CD4-positive, alpha-beta T cell treated with Interleukin-4 for 1 hour (primary cell): ENCODE results near the gene SYT7.
"Not testable (repeated sequence)": the region's sequence is repeated elsewhere in the genome, so short reads cannot be mapped to it uniquely, and the experiment has no call there.

ENCODE experiments used
- DNase-seq, 2 donors: peaks; one replicate each; pipeline ENCODE4 v3.0.0-alpha.2; 2020 to 2022

The SYT7 gene

GRCh38 chr11:61472868-61473267 is 108.0 kb downstream of the SYT7 start:
- DNase-seq: no peak

- DNase-seq: no peak
Observed at GRCh38 chr11:61472282-61472681, 108.6 kb downstream of the SYT7 start.

- DNase-seq: no peak
Observed at GRCh38 chr11:61468002-61468401, 112.9 kb downstream of the SYT7 start.

GRCh38 chr11:61467602-61468001 is 113.3 kb downstream of the SYT7 start:
- DNase-seq: not testable (repeated sequence)
